ENCODE results near the gene RSAD1.
A peak's percentile ranks its signal among the peaks of the same experiment; 100 is the strongest.

Gene RSAD1

DNA sequence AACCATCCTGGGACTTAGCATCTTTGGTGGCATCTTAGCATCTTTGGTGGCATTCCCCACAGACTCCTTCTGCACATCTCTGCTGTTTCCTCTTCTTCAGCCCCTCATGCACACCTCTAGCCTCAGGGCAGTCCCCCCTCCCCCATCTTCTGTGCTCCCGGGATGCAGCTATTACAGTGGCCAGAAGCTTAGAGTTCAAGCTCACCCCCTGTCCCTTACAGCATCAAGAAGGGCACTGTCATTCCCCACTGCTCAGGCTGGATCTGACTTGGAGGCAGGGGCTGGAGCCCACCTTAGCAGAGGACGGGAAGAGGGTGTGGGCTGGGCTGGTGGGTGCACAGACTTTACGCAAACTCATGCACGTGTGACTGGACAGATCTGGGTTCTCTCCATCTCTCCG lies 54.5 kb downstream of the RSAD1 start:
- TF ChIP-seq, protein P1, sequence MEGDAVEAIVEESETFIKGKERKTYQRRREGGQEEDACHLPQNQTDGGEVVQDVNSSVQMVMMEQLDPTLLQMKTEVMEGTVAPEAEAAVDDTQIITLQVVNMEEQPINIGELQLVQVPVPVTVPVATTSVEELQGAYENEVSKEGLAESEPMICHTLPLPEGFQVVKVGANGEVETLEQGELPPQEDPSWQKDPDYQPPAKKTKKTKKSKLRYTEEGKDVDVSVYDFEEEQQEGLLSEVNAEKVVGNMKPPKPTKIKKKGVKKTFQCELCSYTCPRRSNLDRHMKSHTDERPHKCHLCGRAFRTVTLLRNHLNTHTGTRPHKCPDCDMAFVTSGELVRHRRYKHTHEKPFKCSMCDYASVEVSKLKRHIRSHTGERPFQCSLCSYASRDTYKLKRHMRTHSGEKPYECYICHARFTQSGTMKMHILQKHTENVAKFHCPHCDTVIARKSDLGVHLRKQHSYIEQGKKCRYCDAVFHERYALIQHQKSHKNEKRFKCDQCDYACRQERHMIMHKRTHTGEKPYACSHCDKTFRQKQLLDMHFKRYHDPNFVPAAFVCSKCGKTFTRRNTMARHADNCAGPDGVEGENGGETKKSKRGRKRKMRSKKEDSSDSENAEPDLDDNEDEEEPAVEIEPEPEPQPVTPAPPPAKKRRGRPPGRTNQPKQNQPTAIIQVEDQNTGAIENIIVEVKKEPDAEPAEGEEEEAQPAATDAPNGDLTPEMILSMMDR (IDR thresholded peaks at IDR 0.05; ENCODE audit: low read depth, low read length), result no peak
- DNase-seq (ENCODE audit: extremely low read depth, low read depth), result no peak

DNA sequence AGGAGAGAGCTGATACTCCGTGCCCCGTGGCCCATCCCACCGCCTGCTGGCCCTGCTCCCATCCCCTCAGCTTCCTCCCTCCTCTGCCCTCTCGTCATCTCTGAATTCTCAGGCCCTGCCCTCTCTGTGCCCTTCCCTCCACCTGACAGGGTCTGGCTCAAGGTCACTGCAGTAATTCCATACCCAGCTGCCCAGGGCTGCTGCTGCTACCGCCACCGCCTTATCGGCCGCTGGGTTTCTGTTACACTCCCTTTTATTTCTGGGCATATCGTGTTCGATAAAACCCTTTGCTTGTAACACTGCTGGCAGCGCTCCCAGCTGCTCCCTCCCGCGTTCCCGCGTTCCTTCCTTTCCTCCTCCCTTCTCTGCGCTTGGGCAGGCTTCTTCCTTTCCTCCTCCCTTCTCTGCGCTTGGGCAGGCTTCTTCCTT lies 55.1 kb downstream of the RSAD1 start:
- TF ChIP-seq, protein P1 (IDR thresholded peaks at IDR 0.05; ENCODE audit: low read depth, low read length), result no peak
- peak; percentile 25 for DNase-seq (ENCODE audit: extremely low read depth, low read depth)

DNA sequence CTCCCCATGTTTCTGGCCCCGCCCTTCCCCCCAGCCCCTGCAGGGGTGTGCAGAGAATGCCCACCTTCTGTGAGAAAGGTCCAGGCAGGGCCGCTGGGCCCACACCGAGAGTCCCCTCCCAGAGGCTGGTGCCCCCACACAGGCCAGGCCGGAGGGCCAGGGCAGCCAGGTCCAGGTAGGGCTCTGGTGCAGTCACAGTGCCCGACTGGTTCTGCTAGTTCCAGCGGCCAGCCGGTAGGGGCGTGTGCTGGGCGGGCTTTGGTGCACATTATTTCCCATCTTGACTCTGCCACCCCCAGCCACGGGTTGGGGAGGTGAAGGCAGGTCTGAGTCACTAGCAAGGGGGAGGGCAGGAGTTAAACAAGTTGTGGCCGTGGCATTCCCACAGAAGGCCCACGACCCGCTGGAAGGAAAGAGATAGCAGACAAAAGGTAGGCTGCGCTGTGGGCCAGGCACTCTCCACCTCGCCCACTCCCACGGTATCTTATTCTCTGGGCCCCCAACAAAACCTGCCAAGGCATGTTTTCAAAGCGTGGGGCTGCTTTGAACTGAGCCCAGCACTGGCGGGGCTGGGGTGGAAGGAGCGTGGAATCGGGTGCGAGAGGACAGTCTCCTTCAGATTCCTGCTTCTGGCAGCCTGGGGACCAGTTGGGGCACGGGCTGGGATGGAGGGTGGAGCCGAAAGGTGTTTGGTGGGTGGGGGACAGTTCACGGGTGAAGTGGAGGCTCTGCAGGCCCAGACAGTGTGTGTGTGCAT lies 55.7 kb downstream of the RSAD1 start:
- TF ChIP-seq, protein P1 (IDR thresholded peaks at IDR 0.05; ENCODE audit: low read depth, low read length), result peak; percentile 6
- DNase-seq (ENCODE audit: extremely low read depth, low read depth), result no peak

DNA sequence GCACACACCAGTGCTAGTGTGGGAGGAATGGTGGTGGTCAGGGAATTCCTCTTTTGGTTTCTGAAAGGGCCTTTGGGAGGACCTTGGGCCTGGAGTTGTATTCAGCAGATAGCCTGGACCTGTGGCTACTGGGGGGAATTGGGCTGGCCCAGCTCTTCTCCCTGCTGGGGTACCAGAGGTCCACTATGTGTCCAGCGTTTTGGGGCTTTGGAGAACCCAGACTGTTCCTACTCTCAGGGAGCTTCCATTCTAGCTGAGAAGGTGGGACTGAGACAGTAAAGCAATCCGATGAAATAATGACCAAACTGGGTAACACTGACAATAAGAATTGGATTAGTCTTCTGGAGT lies 56.3 kb downstream of the RSAD1 start:
- no peak for DNase-seq (ENCODE audit: extremely low read depth, low read depth)
- TF ChIP-seq, protein P1 (IDR thresholded peaks at IDR 0.05; ENCODE audit: low read depth, low read length), result no peak

DNA sequence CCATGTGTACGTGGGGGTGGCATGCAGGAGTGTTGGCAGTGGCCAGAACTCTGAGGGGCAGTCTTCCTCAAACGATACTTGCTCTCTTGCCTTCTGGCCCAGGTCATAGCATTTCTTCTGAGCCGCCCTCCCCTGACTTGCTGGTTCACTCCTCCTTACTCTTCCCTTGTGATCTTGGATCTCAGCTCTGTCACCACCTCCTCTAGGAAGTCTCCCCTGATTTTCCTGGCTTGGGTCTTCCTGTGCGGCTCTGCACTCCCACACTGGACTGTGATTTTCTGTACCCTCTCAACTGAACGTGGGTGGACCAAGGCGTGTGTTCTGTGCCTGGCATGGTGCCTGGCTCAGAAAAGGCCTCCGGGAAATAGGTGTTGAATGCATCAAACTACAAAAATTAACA lies 56.7 kb downstream of the RSAD1 start:
- no peak for DNase-seq (ENCODE audit: extremely low read depth, low read depth)
- TF ChIP-seq, protein P1 (IDR thresholded peaks at IDR 0.05; ENCODE audit: low read depth, low read length), result no peak

Data from AG09319 (cell line).